Measurements from ENCODE around the gene OR8B8.

The OR8B8 gene

DNA sequence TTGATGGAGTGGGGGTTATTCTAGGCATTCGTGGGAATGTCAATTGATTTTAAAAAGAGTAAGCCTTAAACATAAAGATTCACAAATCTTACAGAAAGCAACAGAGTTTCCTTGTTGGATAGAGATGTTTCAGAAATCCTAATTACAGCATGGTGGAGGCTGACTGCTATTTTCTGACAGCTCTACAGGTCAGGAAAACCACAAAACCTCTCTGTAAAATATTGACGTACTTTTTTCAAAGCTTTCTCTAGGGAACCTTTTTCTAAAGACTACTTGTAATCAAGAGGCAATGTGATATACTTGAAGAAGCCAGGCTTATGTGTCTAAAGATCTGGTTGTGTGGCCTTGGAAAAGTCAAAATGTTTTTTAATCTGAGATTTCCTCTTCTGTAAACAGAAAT, 9.1 kb upstream of the OR8B8 start:
- Histone ChIP-seq H3K9ac (no peak overlapping the region), H3K27me3 (ENCODE audit: insufficient read depth, low read depth) (no peaks in the 10 kb centered on the region), H2AFZ (ENCODE audit: low read depth) (no peak overlapping the region), H3K36me3 (ENCODE audit: insufficient read depth) (no peaks in the 10 kb centered on the region), H4K20me1 (ENCODE audit: insufficient read depth) (no peaks in the 10 kb centered on the region), H3K4me1 (ENCODE audit: low read depth, poor library complexity, severe bottlenecking) (no peaks in the 10 kb centered on the region), H3K27ac (no peak overlapping the region), H3K4me2 (no peak overlapping the region), H3K4me3 (IDR thresholded peaks at IDR 0.05; ENCODE audit: insufficient read depth, low read depth, low read length) (no peak overlapping the region), H3K79me2 (ENCODE audit: insufficient read depth, low read depth) (no peaks in the 10 kb centered on the region)
- TF ChIP-seq, protein P1, sequence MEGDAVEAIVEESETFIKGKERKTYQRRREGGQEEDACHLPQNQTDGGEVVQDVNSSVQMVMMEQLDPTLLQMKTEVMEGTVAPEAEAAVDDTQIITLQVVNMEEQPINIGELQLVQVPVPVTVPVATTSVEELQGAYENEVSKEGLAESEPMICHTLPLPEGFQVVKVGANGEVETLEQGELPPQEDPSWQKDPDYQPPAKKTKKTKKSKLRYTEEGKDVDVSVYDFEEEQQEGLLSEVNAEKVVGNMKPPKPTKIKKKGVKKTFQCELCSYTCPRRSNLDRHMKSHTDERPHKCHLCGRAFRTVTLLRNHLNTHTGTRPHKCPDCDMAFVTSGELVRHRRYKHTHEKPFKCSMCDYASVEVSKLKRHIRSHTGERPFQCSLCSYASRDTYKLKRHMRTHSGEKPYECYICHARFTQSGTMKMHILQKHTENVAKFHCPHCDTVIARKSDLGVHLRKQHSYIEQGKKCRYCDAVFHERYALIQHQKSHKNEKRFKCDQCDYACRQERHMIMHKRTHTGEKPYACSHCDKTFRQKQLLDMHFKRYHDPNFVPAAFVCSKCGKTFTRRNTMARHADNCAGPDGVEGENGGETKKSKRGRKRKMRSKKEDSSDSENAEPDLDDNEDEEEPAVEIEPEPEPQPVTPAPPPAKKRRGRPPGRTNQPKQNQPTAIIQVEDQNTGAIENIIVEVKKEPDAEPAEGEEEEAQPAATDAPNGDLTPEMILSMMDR (conservative IDR thresholded peaks at IDR 0.05; ENCODE audit: low read depth, low read length): no peak

GRCh38 chr11:124446916-124447315, 1.4 kb upstream of the OR8B8 start:
- H3K27me3 ChIP-seq (ENCODE audit: insufficient read depth, low read depth): no peaks in the 10 kb centered on the region
- H3K4me3 ChIP-seq (IDR thresholded peaks at IDR 0.05; ENCODE audit: insufficient read depth, low read depth, low read length): no peak overlapping the region
- TF ChIP-seq, protein P1 (conservative IDR thresholded peaks at IDR 0.05; ENCODE audit: low read depth, low read length): no peak
- no peaks in the 10 kb centered on the region for H4K20me1 ChIP-seq (ENCODE audit: insufficient read depth)
- H3K4me1 ChIP-seq (ENCODE audit: low read depth, poor library complexity, severe bottlenecking): no peaks in the 10 kb centered on the region
- H3K36me3 ChIP-seq (ENCODE audit: insufficient read depth): no peaks in the 10 kb centered on the region
- no peak overlapping the region for H2AFZ ChIP-seq (ENCODE audit: low read depth)
- H3K27ac ChIP-seq: no peak overlapping the region
- no peaks in the 10 kb centered on the region for H3K79me2 ChIP-seq (ENCODE audit: insufficient read depth, low read depth)
- no peak overlapping the region for H3K4me2 ChIP-seq
- no peak overlapping the region for H3K9ac ChIP-seq

DNA sequence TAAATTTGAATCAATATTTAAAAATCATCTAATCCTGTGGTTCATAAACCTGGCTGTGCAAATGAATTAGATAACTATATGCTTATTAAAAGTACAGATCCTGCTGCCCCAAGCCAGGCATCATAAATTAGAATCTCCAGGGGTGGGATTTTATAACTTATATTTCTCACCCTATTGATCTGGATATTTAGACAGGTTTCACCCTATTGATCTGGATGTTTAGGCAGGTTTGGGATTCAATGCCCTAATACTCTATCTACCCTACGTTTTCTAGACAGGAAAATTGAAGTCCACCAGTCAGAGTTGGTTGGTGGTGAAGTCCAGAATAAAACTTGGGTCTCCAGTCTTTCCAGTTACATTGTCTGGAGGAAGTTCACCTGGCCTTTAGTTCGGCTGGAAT, 2.6 kb downstream of the OR8B8 start:
- H3K79me2 ChIP-seq (ENCODE audit: insufficient read depth, low read depth): no peaks in the 10 kb centered on the region
- H3K4me3 ChIP-seq (IDR thresholded peaks at IDR 0.05; ENCODE audit: insufficient read depth, low read depth, low read length): no peak overlapping the region
- no peaks in the 10 kb centered on the region for H3K27me3 ChIP-seq (ENCODE audit: insufficient read depth, low read depth)
- H3K36me3 ChIP-seq (ENCODE audit: insufficient read depth): no peaks in the 10 kb centered on the region
- TF ChIP-seq, protein P1 (conservative IDR thresholded peaks at IDR 0.05; ENCODE audit: low read depth, low read length): no peak
- H3K27ac ChIP-seq: no peak overlapping the region
- no peaks in the 10 kb centered on the region for H4K20me1 ChIP-seq (ENCODE audit: insufficient read depth)
- no peaks in the 10 kb centered on the region for H3K4me1 ChIP-seq (ENCODE audit: low read depth, poor library complexity, severe bottlenecking)
- no peak overlapping the region for H3K9ac ChIP-seq
- H3K4me2 ChIP-seq: no peak overlapping the region
- no peak overlapping the region for H2AFZ ChIP-seq (ENCODE audit: low read depth)

DNA sequence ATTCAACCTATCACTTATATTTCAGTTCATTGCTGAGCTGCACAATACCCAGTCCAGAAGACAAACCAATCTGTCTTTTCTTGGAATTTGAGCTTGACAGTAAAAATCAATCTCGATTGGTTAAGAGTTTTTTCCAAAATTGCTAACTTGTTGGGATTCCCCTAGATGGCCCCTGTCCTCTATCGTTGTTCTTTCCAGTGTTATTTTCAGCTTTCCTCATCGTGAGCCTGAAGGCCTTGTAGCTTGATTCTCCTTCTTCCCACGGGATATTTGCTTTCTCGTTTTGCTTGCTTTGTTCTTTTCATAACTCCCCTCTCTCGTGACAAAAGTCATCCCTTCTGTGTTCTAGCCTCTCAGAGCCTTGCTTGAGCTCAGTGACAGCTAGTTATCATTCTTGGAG, 3.1 kb downstream of the OR8B8 start:
- Histone ChIP-seq H3K4me2 (no peak overlapping the region), H3K9ac (no peak overlapping the region), H3K79me2 (ENCODE audit: insufficient read depth, low read depth) (no peaks in the 10 kb centered on the region), H3K36me3 (ENCODE audit: insufficient read depth) (no peaks in the 10 kb centered on the region), H3K27me3 (ENCODE audit: insufficient read depth, low read depth) (no peaks in the 10 kb centered on the region), H3K4me1 (ENCODE audit: low read depth, poor library complexity, severe bottlenecking) (no peaks in the 10 kb centered on the region), H2AFZ (ENCODE audit: low read depth) (no peak overlapping the region), H4K20me1 (ENCODE audit: insufficient read depth) (no peaks in the 10 kb centered on the region), H3K4me3 (IDR thresholded peaks at IDR 0.05; ENCODE audit: insufficient read depth, low read depth, low read length) (no peak overlapping the region), H3K27ac (no peak overlapping the region)
- TF ChIP-seq, protein P1 (conservative IDR thresholded peaks at IDR 0.05; ENCODE audit: low read depth, low read length): no peak

All from KMS-11 (cell line).